ENCODE results near the gene CDK14.

The CDK14 gene

DNA sequence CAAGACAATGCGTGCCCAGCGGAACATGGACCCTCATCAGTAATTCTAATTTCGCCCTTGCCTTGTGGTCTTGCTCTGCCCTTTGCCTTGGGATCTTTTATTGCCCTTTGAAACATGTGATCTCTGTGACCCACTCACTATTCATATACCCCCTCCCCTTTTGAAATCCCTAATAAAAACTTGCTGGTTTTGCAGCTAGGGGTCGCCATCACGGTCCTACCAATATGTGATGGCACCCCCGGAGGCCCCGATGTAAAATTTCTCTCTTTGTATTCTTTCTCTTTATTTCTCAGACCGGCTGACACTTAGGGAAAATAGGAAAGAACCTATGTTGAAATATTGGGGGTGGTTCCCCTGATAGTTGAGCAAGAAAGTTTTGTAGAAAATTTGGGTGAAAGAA is 242.7 kb downstream of the CDK14 start:
- Histone ChIP-seq H3K9ac (ENCODE audit: low read length) (no peak overlapping the region), H3K36me3 (ENCODE audit: insufficient read depth, low read length) (peaks cover 27% of the 10 kb centered on the region), H3K27ac (ENCODE audit: low read depth, low read length, poor library complexity, severe bottlenecking) (no peak overlapping the region), H3K27me3 (ENCODE audit: insufficient read depth, low read length) (no peaks in the 10 kb centered on the region), H3K9me3 (ENCODE audit: low read length) (peaks cover 3% of the 10 kb centered on the region; the same call in 1 of the 2 replicates), H3K9me2 (ENCODE audit: low read depth, low read length) (no peaks in the 10 kb centered on the region), H4K20me1 (ENCODE audit: insufficient read depth, low read length) (no peaks in the 10 kb centered on the region), H2AFZ (ENCODE audit: low read length) (no peak overlapping the region), H3K79me2 (ENCODE audit: insufficient read depth, low read length) (peaks cover 18% of the 10 kb centered on the region), H3K4me2 (ENCODE audit: low read length) (no peak overlapping the region), H3K4me3 (ENCODE audit: low read depth, low read length, poor library complexity, severe bottlenecking) (no peak overlapping the region), H3K4me1 (ENCODE audit: insufficient read depth, low read length, severe bottlenecking) (peaks cover 25% of the 10 kb centered on the region), H3F3A (ENCODE audit: insufficient read depth, low read length) (no peaks in the 10 kb centered on the region)
- TF ChIP-seq, protein P1, sequence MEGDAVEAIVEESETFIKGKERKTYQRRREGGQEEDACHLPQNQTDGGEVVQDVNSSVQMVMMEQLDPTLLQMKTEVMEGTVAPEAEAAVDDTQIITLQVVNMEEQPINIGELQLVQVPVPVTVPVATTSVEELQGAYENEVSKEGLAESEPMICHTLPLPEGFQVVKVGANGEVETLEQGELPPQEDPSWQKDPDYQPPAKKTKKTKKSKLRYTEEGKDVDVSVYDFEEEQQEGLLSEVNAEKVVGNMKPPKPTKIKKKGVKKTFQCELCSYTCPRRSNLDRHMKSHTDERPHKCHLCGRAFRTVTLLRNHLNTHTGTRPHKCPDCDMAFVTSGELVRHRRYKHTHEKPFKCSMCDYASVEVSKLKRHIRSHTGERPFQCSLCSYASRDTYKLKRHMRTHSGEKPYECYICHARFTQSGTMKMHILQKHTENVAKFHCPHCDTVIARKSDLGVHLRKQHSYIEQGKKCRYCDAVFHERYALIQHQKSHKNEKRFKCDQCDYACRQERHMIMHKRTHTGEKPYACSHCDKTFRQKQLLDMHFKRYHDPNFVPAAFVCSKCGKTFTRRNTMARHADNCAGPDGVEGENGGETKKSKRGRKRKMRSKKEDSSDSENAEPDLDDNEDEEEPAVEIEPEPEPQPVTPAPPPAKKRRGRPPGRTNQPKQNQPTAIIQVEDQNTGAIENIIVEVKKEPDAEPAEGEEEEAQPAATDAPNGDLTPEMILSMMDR (IDR thresholded peaks at IDR 0.05; ENCODE audit: low read length), result peak; percentile 43
- TF ChIP-seq EZH2 (IDR thresholded peaks at IDR 0.05; ENCODE audit: borderline replicate concordance, low read length), result no peak

DNA sequence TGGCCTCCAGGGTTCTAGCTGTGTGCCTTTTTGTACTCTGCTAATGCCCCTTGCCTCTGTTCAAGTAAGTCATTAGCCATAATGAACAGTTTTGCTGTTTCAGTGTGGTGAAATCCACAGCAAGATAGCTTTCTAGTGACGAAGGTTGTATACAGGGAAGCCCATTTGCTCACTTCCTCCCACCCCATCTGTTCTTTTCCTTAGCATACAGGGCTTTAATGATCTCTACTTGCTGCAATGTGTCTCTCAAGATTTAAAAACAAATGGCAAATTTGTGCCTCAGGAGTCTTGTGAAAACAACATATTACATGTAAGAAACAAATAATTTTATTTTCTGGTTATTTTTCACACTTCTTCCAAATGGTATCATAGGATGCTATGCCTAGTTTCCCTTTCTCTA is 243.2 kb downstream of the CDK14 start:
- peaks cover 18% of the 10 kb centered on the region for H3K79me2 ChIP-seq (ENCODE audit: insufficient read depth, low read length)
- no peaks in the 10 kb centered on the region for H3K9me2 ChIP-seq (ENCODE audit: low read depth, low read length)
- H3K36me3 ChIP-seq (ENCODE audit: insufficient read depth, low read length), result peaks cover 27% of the 10 kb centered on the region
- peaks cover 25% of the 10 kb centered on the region for H3K4me1 ChIP-seq (ENCODE audit: insufficient read depth, low read length, severe bottlenecking)
- H3K27me3 ChIP-seq (ENCODE audit: insufficient read depth, low read length), result no peaks in the 10 kb centered on the region
- TF ChIP-seq, protein P1 (IDR thresholded peaks at IDR 0.05; ENCODE audit: low read length), result no peak
- no peak for TF ChIP-seq EZH2 (IDR thresholded peaks at IDR 0.05; ENCODE audit: borderline replicate concordance, low read length)
- no peaks in the 10 kb centered on the region for H4K20me1 ChIP-seq (ENCODE audit: insufficient read depth, low read length)
- H3K4me2 ChIP-seq (ENCODE audit: low read length), result no peak overlapping the region
- no peak overlapping the region for H3K27ac ChIP-seq (ENCODE audit: low read depth, low read length, poor library complexity, severe bottlenecking)
- no peaks in the 10 kb centered on the region for H3F3A ChIP-seq (ENCODE audit: insufficient read depth, low read length)
- no peak overlapping the region for H2AFZ ChIP-seq (ENCODE audit: low read length)
- H3K9ac ChIP-seq (ENCODE audit: low read length), result no peak overlapping the region
- peaks cover 3% of the 10 kb centered on the region; the same call in 1 of the 2 replicates for H3K9me3 ChIP-seq (ENCODE audit: low read length)
- H3K4me3 ChIP-seq (ENCODE audit: low read depth, low read length, poor library complexity, severe bottlenecking), result no peak overlapping the region

DNA sequence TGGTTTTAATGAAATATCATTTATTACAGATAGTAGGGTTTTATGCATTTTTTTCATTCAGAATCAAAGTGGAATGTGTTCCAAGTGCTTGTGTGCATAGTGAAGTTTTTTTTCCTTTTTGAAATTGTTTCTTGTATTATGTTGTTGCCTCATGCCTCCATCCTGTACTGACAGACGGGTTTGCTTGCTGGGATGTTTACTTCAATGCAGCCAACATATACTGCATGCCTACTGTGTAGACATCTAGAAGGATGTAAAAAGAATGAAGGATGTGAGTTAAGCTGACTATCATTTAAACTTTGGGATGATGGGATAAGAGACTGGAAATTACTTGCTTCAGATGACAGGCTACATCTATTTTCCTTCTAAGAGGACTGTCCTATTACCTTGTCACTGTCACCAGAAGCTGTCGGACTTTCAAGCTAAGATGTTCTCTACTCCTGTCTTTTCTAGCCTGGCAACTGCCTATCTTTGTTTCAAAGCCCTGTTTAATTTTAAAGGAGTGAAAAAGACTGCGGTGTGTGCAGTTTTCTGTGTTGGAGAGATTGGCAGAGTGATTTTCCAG is 243.7 kb downstream of the CDK14 start:
- Histone ChIP-seq H3F3A (ENCODE audit: insufficient read depth, low read length) (no peaks in the 10 kb centered on the region), H3K27me3 (ENCODE audit: insufficient read depth, low read length) (no peaks in the 10 kb centered on the region), H3K79me2 (ENCODE audit: insufficient read depth, low read length) (peaks cover 20% of the 10 kb centered on the region), H3K36me3 (ENCODE audit: insufficient read depth, low read length) (peaks cover 27% of the 10 kb centered on the region), H4K20me1 (ENCODE audit: insufficient read depth, low read length) (no peaks in the 10 kb centered on the region), H3K9ac (ENCODE audit: low read length) (no peak overlapping the region), H3K4me2 (ENCODE audit: low read length) (no peak overlapping the region), H2AFZ (ENCODE audit: low read length) (no peak overlapping the region), H3K4me3 (ENCODE audit: low read depth, low read length, poor library complexity, severe bottlenecking) (no peak overlapping the region), H3K9me2 (ENCODE audit: low read depth, low read length) (no peaks in the 10 kb centered on the region), H3K27ac (ENCODE audit: low read depth, low read length, poor library complexity, severe bottlenecking) (no peak overlapping the region), H3K4me1 (ENCODE audit: insufficient read depth, low read length, severe bottlenecking) (peaks cover 25% of the 10 kb centered on the region), H3K9me3 (ENCODE audit: low read length) (peaks cover 3% of the 10 kb centered on the region; the same call in 1 of the 2 replicates)
- TF ChIP-seq EZH2 (IDR thresholded peaks at IDR 0.05; ENCODE audit: borderline replicate concordance, low read length), result no peak
- TF ChIP-seq, protein P1 (IDR thresholded peaks at IDR 0.05; ENCODE audit: low read length), result no peak
